ENCODE measurements around the gene AMOTL1. TPM values are rescaled to one million over a fixed set of nuclear protein-coding genes. Genes with fewer than 3 reads are reported as not detected.

The AMOTL1 gene
- total RNA-seq, 1 donor from 2014 or later: 32.6 TPM

- no peaks in the 10 kb centered on the region for H3K9me3 ChIP-seq
- TF ChIP-seq, protein P1, sequence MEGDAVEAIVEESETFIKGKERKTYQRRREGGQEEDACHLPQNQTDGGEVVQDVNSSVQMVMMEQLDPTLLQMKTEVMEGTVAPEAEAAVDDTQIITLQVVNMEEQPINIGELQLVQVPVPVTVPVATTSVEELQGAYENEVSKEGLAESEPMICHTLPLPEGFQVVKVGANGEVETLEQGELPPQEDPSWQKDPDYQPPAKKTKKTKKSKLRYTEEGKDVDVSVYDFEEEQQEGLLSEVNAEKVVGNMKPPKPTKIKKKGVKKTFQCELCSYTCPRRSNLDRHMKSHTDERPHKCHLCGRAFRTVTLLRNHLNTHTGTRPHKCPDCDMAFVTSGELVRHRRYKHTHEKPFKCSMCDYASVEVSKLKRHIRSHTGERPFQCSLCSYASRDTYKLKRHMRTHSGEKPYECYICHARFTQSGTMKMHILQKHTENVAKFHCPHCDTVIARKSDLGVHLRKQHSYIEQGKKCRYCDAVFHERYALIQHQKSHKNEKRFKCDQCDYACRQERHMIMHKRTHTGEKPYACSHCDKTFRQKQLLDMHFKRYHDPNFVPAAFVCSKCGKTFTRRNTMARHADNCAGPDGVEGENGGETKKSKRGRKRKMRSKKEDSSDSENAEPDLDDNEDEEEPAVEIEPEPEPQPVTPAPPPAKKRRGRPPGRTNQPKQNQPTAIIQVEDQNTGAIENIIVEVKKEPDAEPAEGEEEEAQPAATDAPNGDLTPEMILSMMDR (IDR thresholded peaks at IDR 0.05): no peak
- no peak overlapping the region for H3K4me3 ChIP-seq
- peak overlapping the region in 1 of 2 donors; percentile 30 for H3K27ac ChIP-seq
- no peak for DNase-seq (ENCODE audit: low spot score in 2 of 2)
- no peaks in the 10 kb centered on the region for H3K27me3 ChIP-seq
- H3K4me1 ChIP-seq: peaks cover 3 to 27% of the 10 kb centered on the region in 2 donors
- intact Hi-C loops (cut with DNase I): loop anchor here (10.0 kb wide), 1 partner anchor 295 kb away; no protein-coding TSS in a partner anchor
- H3K36me3 ChIP-seq: peaks cover 7 to 16% of the 10 kb centered on the region in 2 donors
Measured at GRCh38 chr11:94799726-94800125, 31.6 kb downstream of the AMOTL1 start.

DNA sequence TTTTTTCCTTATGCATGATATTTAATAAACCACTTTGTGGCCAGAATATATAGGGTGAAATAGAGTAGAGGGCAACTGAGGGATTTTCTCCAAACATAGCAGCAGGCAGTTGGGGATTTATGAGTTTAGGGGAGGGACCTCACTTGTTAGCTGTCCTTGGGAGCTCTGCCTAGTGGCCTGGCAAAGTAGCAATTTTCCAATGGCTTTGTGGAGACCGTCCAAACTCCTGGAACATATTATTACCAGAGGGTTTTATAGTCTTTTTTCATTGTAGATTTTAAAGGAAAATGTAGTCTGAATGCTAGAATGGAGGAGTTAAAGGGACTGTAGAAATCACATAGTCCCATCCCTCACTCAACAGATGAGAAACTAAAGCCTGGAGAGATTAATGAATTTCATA, 32.3 kb downstream of the AMOTL1 start:
- DNase-seq (ENCODE audit: low spot score in 2 of 2): peak in 1 of 2 donors; percentile 71
- H3K4me1 ChIP-seq: peaks cover 3 to 32% of the 10 kb centered on the region in 2 donors
- H3K9me3 ChIP-seq: no peaks in the 10 kb centered on the region
- peaks cover 12 to 16% of the 10 kb centered on the region in 2 donors for H3K36me3 ChIP-seq
- intact Hi-C loops (cut with DNase I): no loop called here
- TF ChIP-seq, protein P1 (IDR thresholded peaks at IDR 0.05): no peak
- H3K4me3 ChIP-seq: no peak overlapping the region
- H3K27ac ChIP-seq: peak overlapping the region; percentile 28 to 51
- H3K27me3 ChIP-seq: no peaks in the 10 kb centered on the region

- Histone ChIP-seq H3K9me3 (no peaks in the 10 kb centered on the region), H3K36me3 (peaks cover 12 to 16% of the 10 kb centered on the region in 2 donors), H3K27me3 (no peaks in the 10 kb centered on the region), H3K4me1 (peaks cover 3 to 43% of the 10 kb centered on the region in 2 donors), H3K27ac (peak overlapping the region; percentile 48 to 51), H3K4me3 (no peak overlapping the region)
- intact Hi-C loops (cut with DNase I): no loop called here
- no peak for DNase-seq (ENCODE audit: low spot score in 2 of 2)
- TF ChIP-seq, protein P1 (IDR thresholded peaks at IDR 0.05): no peak
Measured at GRCh38 chr11:94801866-94802460, 33.8 kb downstream of the AMOTL1 start.

GRCh38 chr11:94802501-94802900, 34.3 kb downstream of the AMOTL1 start:
- intact Hi-C loops (cut with DNase I): no loop called here
- peak overlapping the region in 1 of 2 donors; percentile 51 for H3K27ac ChIP-seq
- H3K36me3 ChIP-seq: peaks cover 12 to 16% of the 10 kb centered on the region in 2 donors
- H3K4me3 ChIP-seq: no peak overlapping the region
- DNase-seq (ENCODE audit: low spot score in 2 of 2): no peak
- no peaks in the 10 kb centered on the region for H3K9me3 ChIP-seq
- TF ChIP-seq, protein P1 (IDR thresholded peaks at IDR 0.05): no peak
- H3K4me1 ChIP-seq: peaks cover 3 to 43% of the 10 kb centered on the region in 2 donors
- H3K27me3 ChIP-seq: no peaks in the 10 kb centered on the region

DNA sequence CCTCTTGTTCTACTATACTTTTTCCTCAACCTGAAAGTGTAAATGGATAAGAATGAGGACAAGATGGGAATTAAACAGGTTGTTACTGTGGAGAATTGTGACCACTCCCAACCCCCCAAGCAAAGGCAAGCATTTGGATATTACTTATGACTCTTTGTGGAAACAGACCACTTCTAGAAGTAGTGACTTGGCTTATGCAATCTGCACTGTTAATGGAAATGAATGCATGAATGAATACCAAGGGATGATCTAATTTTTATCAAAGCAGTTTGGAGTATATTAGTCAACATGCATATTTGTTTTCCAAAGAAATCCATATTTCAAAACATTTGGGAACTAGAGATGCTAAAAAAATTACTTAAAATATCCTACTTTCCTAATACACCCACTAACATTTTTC, 35.3 kb downstream of the AMOTL1 start:
- Histone ChIP-seq H3K27me3 (no peaks in the 10 kb centered on the region), H3K9me3 (no peaks in the 10 kb centered on the region), H3K27ac (no peak overlapping the region), H3K36me3 (peaks cover 12 to 16% of the 10 kb centered on the region in 2 donors), H3K4me3 (no peak overlapping the region), H3K4me1 (peaks cover 3 to 43% of the 10 kb centered on the region in 2 donors)
- intact Hi-C loops (cut with DNase I): no loop called here
- TF ChIP-seq, protein P1 (IDR thresholded peaks at IDR 0.05): no peak
- no peak for DNase-seq (ENCODE audit: low spot score in 2 of 2)
